Activated CD4-positive, alpha-beta T cell treated with anti-CD3 and anti-CD28 coated beads, Interleukin-2, Interleukin-4, amounts not matched to agents 100 ng/mL and 50 ng/mL, durations not matched to agents 16 hours and 8 hours (primary cell): Measurements from ENCODE around the gene CBFA2T3.

Experiments used
- DNase-seq: peaks from one replicate; pipeline ENCODE4 v3.0.0-alpha.2; 2020; ENCODE audit warnings: low spot score

The CBFA2T3 gene

GRCh38 chr16:88839026-88839529, 137.9 kb downstream of the CBFA2T3 start:
- no peak for DNase-seq

- DNase-seq, result no peak
Measured at GRCh38 chr16:88838566-88838965, 138.4 kb downstream of the CBFA2T3 start.

- no peak for DNase-seq
Measured at GRCh38 chr16:88837806-88838205, 139.2 kb downstream of the CBFA2T3 start.

GRCh38 chr16:88836791-88837190, 140.2 kb downstream of the CBFA2T3 start:
- DNase-seq, result no peak

GRCh38 chr16:88835818-88836217, 141.2 kb downstream of the CBFA2T3 start:
- no peak for DNase-seq

- no peak for DNase-seq
Measured at GRCh38 chr16:88835383-88835782, 141.6 kb downstream of the CBFA2T3 start.

- no peak for DNase-seq
Measured at GRCh38 chr16:88834670-88835069, 142.3 kb downstream of the CBFA2T3 start.

GRCh38 chr16:88833086-88833485, 143.9 kb downstream of the CBFA2T3 start:
- DNase-seq, result no peak

GRCh38 chr16:88831838-88832237, 145.2 kb downstream of the CBFA2T3 start:
- DNase-seq, result no peak

- no peak for DNase-seq
Measured at GRCh38 chr16:88830783-88831182, 146.2 kb downstream of the CBFA2T3 start.

GRCh38 chr16:88830258-88830657, 146.7 kb downstream of the CBFA2T3 start:
- DNase-seq, result no peak

- no peak for DNase-seq
Measured at GRCh38 chr16:88828711-88829110, 148.3 kb downstream of the CBFA2T3 start.

- DNase-seq, result no peak
Measured at GRCh38 chr16:88827727-88828126, 149.3 kb downstream of the CBFA2T3 start.

GRCh38 chr16:88826070-88826840, 150.8 kb downstream of the CBFA2T3 start:
- DNase-seq, result no peak

- DNase-seq, result no peak
Measured at GRCh38 chr16:88825146-88825545, 151.9 kb downstream of the CBFA2T3 start.
